HT1080 (cell line): ENCODE data around the gene IFT20. TPM values are rescaled to one million over a fixed set of nuclear protein-coding genes. Genes with fewer than 3 reads are reported as not detected.

ENCODE experiments used
- DNase-seq: peaks from one replicate; pipeline ENCODE4 v3.0.0-alpha.2; 2015; ENCODE audit warnings: low read depth
- polyA plus RNA-seq, 2 experiments: library from polyadenylated mRNA; depleted of rRNA; stranded (reverse); fragments of >200 nt; gene quantifications; 2 replicates each; pipeline ENCODE4 v1.2.3, GENCODE V29; 2015
- total RNA-seq: library from RNA; depleted of rRNA; stranded (reverse); fragments of >200 nt; shearing (Covaris generic); gene quantifications from 2 replicates; pipeline ENCODE4 v1.2.3, GENCODE V29; 2014; rRNA removed

The IFT20 gene
- total RNA-seq: 48.6 and 63.8 TPM in 2 replicates
- polyA plus RNA-seq (2015; cell fraction: cytosol; rRNA removed): 57.1 and 62.4 TPM in 2 replicates
- 76.9 and 91.8 TPM in 2 replicates for polyA plus RNA-seq (2015; cell fraction: nucleus; rRNA removed)

- peak; percentile 100 for DNase-seq
Measured at GRCh38 chr17:28335201-28335958, at the start of gene IFT20, which contains the start of gene TNFAIP1. TSS of gene IFT20 (minus strand) at chr17:28335472. CDS start at chr17:28331985, 3,487 bp downstream. TSS of gene TNFAIP1 (plus strand) at chr17:28335761. CDS start at chr17:28339522, 3,761 bp downstream.

DNA sequence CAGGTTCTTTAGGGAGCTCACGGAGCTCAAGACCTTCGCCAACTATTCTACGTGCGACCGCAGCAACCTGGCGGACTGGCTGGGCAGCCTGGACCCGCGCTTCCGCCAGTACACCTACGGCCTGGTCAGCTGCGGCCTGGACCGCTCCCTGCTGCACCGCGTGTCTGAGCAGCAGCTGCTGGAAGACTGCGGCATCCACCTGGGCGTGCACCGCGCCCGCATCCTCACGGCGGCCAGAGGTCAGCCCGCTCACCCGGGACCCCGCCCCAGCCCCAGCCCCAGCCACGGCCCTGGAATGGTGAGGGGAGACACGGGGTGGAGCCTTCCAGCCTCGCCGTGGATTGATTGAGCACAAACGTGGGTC, 49.7 kb upstream of the IFT20 start:
- no peak for DNase-seq

GRCh38 chr17:28384281-28385036, 49.2 kb upstream of the IFT20 start:
- no peak for DNase-seq

DNA sequence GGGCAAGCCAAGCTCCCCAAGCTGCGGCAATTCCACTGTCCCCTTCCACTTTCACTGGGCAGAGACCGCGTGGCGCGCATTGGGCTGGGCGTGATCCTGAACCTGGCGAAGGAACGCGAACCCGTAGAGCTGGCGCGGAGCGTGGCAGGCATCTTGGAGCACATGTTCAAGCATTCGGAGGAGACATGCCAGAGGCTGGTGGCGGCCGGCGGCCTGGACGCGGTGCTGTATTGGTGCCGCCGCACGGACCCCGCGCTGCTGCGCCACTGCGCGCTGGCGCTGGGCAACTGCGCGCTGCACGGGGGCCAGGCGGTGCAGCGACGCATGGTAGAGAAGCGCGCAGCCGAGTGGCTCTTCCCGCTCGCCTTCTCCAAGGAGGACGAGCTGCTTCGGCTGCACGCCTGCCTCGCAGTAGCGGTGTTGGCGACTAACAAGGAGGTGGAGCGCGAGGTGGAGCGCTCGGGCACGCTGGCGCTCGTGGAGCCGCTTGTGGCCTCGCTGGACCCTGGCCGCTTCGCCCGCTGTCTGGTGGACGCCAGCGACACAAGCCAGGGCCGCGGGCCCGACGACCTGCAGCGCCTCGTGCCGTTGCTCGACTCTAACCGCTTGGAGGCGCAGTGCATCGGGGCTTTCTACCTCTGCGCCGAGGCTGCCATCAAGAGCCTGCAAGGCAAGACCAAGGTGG, 46.0 kb upstream of the IFT20 start:
- no peak for DNase-seq

DNA sequence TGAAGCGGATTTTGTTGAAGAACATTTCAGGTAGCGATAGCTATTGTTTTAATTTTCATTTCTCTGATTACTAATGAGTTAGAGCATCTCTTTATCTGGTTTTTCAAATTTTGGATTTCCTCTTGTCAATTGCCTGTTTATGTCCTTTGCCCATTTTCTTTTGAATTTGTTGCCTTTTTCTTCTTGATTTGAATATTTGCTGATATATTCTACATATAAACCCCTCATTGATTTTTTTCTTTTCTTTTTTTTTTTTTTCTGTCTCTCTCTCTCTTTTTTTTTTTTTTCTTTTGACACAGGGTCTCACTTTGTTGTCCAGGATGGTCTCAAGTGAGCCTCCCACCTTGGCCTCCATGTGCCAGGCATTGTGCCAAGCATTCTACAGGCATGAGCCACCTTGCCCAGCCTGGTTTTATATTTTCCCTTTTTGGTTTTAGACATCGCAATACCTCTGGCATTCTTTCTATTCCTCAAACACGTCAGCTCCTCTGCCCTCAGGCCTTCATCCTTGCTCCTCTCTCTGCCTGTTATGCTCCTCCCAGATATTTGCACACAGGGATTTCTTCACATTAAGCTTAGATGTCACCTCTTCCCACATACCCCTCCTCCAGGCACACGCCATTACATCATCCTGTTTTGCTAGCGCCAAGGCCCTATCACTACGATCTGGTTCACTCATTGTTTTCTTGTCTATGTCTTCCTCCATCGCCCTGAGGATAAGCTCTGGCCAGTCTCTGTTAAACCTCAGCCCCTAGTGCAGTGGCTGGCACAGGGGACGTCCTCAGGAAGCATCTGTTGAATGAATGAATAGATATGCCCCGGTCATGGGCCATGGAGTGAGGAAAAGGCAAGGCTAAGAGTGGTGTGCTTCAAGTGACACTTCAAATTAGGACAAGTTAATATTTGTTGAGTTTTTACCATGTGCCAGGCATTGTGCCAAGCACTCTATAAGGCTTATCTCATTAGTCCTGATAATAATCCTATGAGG, 44.8 kb upstream of the IFT20 start:
- peak; percentile 52 for DNase-seq

DNA sequence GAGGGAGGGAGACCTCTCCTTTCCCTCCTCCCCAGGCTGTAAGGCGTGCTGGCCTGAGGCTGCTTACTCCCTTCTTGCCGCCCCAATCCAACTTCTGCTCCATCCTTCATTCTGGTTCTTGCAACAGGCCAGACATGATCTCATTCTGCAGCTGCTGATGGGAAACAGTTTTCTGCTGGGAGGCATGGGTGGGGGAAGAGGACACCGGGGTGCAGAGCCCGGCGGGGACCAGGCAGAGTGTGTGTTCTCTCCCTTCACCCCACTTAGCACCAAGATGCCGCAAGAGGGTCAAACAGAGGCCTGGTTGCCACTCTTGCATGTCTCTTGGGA, 37.6 kb upstream of the IFT20 start:
- DNase-seq: no peak

- no peak for DNase-seq
Measured at GRCh38 chr17:28372203-28372944, 37.1 kb upstream of the IFT20 start.

DNA sequence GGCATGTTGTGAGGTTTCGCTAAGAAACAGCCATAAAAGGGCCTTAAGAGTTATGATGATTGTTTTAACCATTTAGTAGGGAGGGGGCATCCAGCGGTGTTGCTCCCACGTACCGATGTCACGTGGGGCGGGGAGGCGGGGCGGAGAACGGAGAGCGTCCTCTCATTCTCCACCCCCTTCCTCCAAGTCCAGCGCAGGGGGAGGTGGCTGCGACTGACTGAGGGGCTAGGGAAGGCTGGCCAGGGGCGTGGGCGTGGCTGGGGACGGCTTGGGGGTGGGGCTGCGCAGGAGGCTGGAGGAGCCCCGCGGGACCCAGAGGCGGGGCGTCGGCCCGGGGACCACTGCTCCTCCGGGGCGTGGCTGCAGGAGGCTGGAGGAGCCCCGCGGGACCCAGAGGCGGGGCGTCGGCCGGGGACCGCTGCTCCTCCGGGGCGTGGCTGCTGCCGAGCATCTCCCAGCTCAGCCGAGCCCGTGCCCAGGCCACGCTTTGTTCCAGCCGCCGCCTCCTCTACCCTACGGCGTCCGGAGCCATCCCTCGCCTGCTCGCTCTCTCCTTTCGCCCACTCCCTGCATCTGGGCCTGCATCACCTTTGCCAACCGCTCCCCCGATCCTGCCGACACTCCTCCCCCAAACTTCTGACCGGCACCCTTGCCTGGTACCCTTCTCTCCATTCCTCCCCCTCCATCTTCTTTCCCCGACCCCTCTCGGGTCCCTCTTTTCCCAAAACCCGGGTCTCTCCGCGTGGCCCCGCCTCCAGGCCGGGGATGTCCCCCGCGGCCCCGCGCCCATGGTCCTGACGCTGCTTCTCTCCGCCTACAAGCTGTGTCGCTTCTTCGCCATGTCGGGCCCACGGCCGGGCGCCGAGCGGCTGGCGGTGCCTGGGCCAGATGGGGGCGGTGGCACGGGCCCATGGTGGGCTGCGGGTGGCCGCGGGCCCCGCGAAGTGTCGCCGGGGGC, 36.3 kb upstream of the IFT20 start, which contains the start of gene SARM1:
Gene SARM1 (plus strand): TSS at position 450 of the 958 bp plus-strand sequence. CDS start 339 bp downstream, at position 789.
- peak; percentile 81 for DNase-seq

DNA sequence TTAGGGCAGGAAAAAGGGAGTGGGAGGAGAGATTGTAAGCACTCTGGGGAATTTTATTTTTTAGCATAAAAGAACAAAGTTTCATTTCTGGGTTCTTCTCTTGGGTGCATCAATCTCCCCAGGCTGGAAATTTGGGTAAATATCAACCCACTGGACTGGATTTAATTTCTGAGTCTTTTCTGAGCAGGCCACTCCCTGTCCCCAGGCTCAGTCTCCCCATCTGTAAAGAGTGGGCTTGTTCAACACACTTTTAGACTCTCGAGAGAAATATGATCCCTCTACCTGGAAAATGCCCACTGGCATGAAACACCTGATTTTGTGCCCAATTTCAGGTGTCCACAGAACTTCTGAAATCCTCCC, 35.5 kb upstream of the IFT20 start:
- DNase-seq: no peak

- DNase-seq: no peak
Measured at GRCh38 chr17:28370035-28370743, 34.9 kb upstream of the IFT20 start, which contains the start of gene VTN. TSS of gene VTN (minus strand) at chr17:28370307. CDS start at chr17:28370203, 104 bp downstream.

DNA sequence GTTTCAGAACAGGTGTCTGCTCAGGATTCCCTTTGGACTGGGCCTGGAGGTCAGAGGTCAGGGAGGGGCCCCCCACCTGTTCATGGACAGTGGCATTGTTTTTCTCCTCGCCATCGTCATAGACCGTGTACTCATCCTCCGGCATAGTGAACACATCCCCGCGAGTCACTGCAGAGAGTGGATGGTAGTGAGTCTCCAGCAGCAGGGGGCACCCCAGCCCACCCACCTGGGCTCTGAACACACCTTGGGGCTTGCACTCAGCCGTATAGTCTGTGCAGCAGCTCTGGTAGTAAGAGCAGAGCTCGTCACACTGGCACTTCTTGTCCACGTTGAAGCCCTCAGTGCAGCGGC, 34.4 kb upstream of the IFT20 start:
- DNase-seq: no peak

GRCh38 chr17:28368915-28369683, 33.8 kb upstream of the IFT20 start:
- no peak for DNase-seq

GRCh38 chr17:28368306-28368831, 33.1 kb upstream of the IFT20 start:
- no peak for DNase-seq

DNA sequence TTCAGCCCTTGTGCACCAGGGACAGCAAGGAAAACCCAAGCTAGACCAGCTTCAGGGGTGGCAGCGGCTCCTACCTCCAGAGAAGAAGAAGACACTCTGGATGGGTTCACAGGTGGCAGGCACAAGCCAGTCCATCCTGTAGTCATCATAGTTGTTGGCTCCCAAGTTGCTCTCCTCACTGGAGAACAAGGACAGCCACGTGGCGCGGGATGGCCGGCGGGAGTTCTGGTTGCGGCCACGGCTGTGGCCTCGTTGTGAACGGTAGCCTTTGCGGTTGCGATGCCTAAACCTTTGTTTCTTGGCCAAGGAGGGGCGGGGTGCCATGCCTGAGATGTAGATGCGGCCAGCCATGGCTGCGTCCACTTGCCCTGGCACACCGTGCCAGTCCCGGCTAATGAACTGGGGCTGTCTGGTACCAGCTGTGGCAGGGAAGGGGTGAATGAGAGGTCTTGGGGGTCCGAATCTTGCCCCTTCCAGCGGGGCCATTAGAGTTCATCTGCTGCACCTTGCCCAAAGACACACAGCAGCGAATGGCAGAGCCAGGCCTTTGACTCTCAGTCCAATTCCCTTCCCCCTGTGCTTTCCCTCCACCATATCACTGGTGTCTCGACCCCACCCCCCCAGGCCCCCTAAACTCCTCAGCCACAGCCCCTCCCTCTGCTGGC, 32.5 kb upstream of the IFT20 start:
- no peak for DNase-seq

GRCh38 chr17:28366605-28367004, 31.3 kb upstream of the IFT20 start:
- DNase-seq: no peak

GRCh38 chr17:28365487-28365886, 30.2 kb upstream of the IFT20 start:
- DNase-seq: no peak
